Right atrium auricular region (tissue), 2 donors: ENCODE data around the gene GGA2. TPM values are rescaled to one million over a fixed set of nuclear protein-coding genes. Genes with fewer than 3 reads are reported as not detected.

Source experiments
- DNase-seq: peaks from one replicate; pipeline ENCODE4 v3.0.0-alpha.2; 2019; ENCODE audit warnings: low spot score
- H3K27ac ChIP-seq, 2 donors: fragments of 200-600 bp; sonication (generic); 1 replicate in 1 of 2; 2 replicates in 1 of 2; pipeline ENCODE4 v1.5.1; 2016 to 2019
- H3K27me3 ChIP-seq, 2 donors: fragments of 200-600 bp; sonication (generic); one replicate each; pipeline versions ENCODE4 v1.5.1 to v1.6.0; 2017 to 2019
- H3K36me3 ChIP-seq: fragments of 200-600 bp; sonication (generic); one replicate; pipeline ENCODE4 v1.5.1; 2016
- H3K4me1 ChIP-seq, 2 donors: fragments of 200-600 bp; sonication (generic); one replicate each; pipeline versions ENCODE4 v1.5.1 to v1.6.0; 2017 to 2019
- H3K4me3 ChIP-seq, 2 donors: fragments of 200-600 bp; sonication (generic); 1 replicate in 1 of 2; 2 replicates in 1 of 2; pipeline ENCODE4 v1.5.1; 2017 to 2019; ENCODE audit warnings: mild to moderate bottlenecking in 1 of 2, moderate library complexity in 1 of 2
- H3K9me3 ChIP-seq, 2 donors: fragments of 200-600 bp; sonication (generic); one replicate each; pipeline ENCODE4 v1.5.1; 2019
- total RNA-seq, 2 donors: library from RNA; depleted of rRNA; stranded (reverse); fragments of >200 nt; gene quantifications; one replicate each; pipeline ENCODE4 v1.1.0, GENCODE V29; 2016
- TF ChIP-seq, protein P1 (sequence below), 2 donors: fragments of 200-600 bp; sonication (generic); IDR thresholded peaks; one replicate each; pipeline ENCODE4 v1.5.1; 2019; ENCODE audit warnings: antibody characterized with exemption in 2 of 2

Gene GGA2
- total RNA-seq, 2 donors from 2014 or later, result 25.0 to 59.3 TPM

DNA sequence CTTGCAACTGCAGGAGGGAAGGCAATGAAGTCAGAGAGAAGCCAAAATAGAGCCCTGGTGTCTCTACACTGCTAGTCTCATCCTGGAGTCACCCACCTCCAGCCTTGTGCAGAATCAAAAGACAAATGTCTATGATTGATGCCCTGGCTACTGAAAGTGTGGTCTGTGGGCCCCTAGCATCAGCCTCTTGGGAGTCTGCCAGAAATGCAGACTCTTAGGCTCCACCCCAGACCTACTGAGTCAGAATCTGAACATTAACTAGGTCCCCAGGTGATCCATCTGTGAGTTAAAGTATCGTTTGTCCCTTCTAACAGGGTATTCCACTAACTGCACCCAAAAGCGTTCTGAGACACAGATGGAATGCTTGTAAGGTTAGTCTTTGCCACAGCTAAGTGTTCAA, 25.6 kb upstream of the GGA2 start:
- no peak overlapping the region for H3K27ac ChIP-seq
- no peak for DNase-seq

DNA sequence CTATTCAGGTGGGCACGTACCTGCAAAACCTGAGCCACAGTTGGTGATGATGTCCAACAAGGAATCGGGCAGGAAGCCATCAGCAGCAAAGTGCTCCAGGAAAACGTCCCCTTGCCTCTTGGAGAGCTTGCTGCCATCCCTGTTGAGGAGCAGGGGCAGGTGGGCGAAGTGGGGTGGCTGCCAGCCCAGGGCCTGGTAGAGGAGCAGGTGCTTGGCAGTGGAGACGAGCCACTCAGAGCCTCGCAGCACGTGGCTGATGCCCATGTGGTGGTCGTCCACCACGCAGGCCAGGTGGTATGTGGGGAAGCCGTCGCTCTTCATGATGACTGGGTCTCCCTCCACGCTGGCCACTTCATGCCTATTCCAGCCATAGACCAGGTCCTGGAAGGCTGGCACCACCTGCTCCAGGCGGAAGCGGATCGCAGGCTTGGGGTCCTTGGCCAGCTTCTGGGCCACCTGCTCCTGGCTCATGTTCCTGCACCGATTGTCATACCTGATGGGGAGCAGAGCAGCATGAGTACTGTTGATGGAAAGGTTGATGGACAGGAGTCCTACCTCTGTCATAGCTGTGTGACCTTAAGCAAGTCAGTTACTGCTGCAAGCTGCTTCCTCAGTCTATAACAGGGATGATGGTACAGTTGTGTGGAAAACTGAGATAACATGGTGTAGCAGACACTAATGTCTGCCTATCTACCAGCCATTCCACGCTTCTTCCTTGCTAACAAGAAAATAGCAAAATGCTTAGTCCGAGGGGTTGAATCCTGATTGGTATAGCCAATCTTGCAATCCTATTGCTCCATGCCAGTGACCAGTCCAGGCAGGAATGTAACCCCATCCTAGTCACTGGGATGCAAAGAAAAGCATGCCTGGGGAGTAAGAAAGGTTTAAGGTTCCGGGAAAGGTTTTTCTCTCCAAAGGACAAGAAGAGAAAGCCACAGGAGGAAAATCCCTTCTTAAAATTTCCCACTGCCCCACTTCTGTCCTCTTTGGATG, 24.9 kb upstream of the GGA2 start:
- DNase-seq, result no peak

More for the DNA sequence above, 25.6 kb upstream of the GGA2 start:
- H3K4me3 ChIP-seq, result no peak overlapping the region
- no peaks in the 10 kb centered on the region for H3K4me1 ChIP-seq
- H3K36me3 ChIP-seq, result peaks cover 66% of the 10 kb centered on the region
- no peaks in the 10 kb centered on the region for H3K9me3 ChIP-seq
- TF ChIP-seq, protein P1, sequence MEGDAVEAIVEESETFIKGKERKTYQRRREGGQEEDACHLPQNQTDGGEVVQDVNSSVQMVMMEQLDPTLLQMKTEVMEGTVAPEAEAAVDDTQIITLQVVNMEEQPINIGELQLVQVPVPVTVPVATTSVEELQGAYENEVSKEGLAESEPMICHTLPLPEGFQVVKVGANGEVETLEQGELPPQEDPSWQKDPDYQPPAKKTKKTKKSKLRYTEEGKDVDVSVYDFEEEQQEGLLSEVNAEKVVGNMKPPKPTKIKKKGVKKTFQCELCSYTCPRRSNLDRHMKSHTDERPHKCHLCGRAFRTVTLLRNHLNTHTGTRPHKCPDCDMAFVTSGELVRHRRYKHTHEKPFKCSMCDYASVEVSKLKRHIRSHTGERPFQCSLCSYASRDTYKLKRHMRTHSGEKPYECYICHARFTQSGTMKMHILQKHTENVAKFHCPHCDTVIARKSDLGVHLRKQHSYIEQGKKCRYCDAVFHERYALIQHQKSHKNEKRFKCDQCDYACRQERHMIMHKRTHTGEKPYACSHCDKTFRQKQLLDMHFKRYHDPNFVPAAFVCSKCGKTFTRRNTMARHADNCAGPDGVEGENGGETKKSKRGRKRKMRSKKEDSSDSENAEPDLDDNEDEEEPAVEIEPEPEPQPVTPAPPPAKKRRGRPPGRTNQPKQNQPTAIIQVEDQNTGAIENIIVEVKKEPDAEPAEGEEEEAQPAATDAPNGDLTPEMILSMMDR (IDR thresholded peaks at IDR 0.05), result no peak
- no peaks in the 10 kb centered on the region for H3K27me3 ChIP-seq

DNA sequence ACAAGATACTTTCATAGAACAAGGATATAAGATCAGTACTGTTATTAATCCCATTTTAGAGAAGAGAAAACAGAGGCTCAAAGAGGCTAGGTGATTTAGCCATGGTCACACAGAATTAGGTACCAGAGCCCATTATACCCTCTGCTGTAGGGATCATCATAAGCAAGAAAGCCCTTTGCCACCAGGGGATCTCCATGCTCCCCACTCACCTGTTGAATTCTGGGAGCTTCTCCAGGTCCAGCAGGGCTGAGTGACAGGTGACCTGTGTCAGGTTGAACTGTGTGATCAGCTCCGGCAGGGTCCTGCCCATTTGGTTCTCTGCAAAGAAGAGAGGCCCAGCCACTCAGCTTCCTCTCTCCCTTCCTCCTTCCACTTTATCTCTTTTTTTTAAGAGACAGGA, 22.2 kb upstream of the GGA2 start:
- H3K4me3 ChIP-seq, result no peak overlapping the region
- no peak for DNase-seq
- no peaks in the 10 kb centered on the region for H3K9me3 ChIP-seq
- no peaks in the 10 kb centered on the region for H3K27me3 ChIP-seq
- no peaks in the 10 kb centered on the region for H3K4me1 ChIP-seq
- TF ChIP-seq, protein P1 (IDR thresholded peaks at IDR 0.05), result no peak
- H3K36me3 ChIP-seq, result peaks cover 68% of the 10 kb centered on the region
- no peak overlapping the region for H3K27ac ChIP-seq

More for the DNA sequence above, 24.9 kb upstream of the GGA2 start:
- Histone ChIP-seq H3K4me3 (no peak overlapping the region), H3K4me1 (no peaks in the 10 kb centered on the region), H3K9me3 (no peaks in the 10 kb centered on the region), H3K36me3 (peaks cover 60% of the 10 kb centered on the region), H3K27me3 (no peaks in the 10 kb centered on the region), H3K27ac (no peak overlapping the region)
- TF ChIP-seq, protein P1 (IDR thresholded peaks at IDR 0.05), result no peak

DNA sequence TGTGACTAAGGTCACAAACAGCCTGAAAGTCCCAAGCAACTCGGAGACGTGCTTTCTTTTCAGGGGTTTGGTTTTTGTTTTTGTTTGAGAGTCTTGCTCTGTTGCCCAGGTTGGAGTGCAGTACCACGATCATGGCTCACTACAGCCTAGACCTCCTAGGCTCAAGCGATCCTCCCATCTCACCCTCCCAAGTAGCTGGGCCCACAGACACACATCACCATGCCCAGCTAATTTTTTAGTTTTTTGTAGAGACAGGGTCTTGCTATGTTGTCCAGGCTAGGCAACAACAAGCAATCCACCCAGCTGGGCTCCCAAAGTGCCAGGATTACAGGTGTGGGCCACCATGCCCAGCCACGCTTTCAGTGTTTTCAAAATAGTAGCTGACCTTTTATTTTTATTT, 19.8 kb upstream of the GGA2 start:
- H3K4me3 ChIP-seq, result no peak overlapping the region
- H3K4me1 ChIP-seq, result no peaks in the 10 kb centered on the region
- no peak for DNase-seq
- H3K9me3 ChIP-seq, result no peaks in the 10 kb centered on the region
- TF ChIP-seq, protein P1 (IDR thresholded peaks at IDR 0.05), result no peak
- no peak overlapping the region for H3K27ac ChIP-seq
- no peaks in the 10 kb centered on the region for H3K27me3 ChIP-seq
- H3K36me3 ChIP-seq, result peaks cover 66% of the 10 kb centered on the region

DNA sequence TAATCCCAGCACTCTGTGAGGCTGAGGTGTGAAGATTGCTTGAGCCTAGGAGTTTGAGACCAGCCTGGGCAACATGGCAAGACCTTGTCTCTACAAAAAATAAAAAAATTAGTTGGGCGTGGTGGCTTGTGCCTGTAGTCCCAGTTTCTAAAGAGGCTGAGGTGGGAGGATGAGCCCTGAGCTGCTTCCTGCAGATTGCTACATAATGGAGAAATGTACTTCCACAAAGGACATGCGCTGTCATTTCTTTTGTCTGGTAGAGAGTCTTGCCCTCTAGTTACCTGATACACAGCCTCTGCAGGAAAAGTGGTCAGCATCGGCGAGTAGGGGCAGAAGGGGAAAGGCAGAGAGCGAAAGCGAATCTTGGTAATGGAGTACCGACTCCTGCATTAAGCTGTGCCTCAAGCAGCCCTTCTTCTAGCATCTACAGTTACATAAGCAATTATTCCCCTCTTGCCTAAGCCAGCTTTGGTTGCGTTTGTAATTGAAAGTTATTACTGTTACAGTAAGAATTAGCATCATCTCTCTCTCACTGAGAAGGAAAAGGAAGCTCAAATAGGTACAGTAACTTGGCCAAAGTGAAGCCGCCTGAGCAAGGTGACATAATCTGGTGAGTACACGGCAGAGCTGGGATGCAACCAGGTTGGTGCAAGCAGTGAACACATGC, 18.5 kb upstream of the GGA2 start:
- no peak for DNase-seq
- Histone ChIP-seq H3K4me3 (no peak overlapping the region), H3K36me3 (peaks cover 68% of the 10 kb centered on the region), H3K27me3 (no peaks in the 10 kb centered on the region), H3K27ac (no peak overlapping the region), H3K4me1 (no peaks in the 10 kb centered on the region), H3K9me3 (no peaks in the 10 kb centered on the region)
- TF ChIP-seq, protein P1 (IDR thresholded peaks at IDR 0.05), result no peak
